GM21528 (cell line): ENCODE data around the gene HRH2.
"Not testable (repeated sequence)": the region's sequence is repeated elsewhere in the genome, so short reads cannot be mapped to it uniquely, and the experiment has no call there.

Experiments used
- ATAC-seq: cut with Tn5 transposase; IDR thresholded peaks from one replicate; pipeline ENCODE4 v1.9.1; 2021; ENCODE audit warnings: mild to moderate bottlenecking, moderate library complexity; ENCODE audit not compliant: unreplicated experiment, low FRiP score

HRH2 gene

DNA sequence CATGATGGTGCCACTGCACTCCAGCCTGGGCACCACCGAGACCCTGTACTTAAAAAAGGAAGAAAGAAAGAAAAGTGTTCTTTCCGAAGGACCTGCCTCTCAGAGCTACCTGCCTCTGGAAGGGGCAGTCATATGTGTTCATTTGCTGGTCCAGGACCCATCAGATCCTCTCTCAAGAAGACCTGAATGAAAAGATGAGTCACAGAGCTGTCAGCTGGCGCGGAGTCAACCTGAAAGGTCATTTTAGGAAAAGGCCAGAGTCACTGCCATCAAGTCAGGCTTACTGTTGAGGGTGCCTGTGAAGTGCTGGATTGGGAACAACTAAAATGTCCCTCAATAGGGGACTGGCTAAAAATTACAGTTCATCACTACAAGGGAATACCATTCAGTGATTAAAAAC is 14.9 kb upstream of the HRH2 start:
- no peak for ATAC-seq

DNA sequence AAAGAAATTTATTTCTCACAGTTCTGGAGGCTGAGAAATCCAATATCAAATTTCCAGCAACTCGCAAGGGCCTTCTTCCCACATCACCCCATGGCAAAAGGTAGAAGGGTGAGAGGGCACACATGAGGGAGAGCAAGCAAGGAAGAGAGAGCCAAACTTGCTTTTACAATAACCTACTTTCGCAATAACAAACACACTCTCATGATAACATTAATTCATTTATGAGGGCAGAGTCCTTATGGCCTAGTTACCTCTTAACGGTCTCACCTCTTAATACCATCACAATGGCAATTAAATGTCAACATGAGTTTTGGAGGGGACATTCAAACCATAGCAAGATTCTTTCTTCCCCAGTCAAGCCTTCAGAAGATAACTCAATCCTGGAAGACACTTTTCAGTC is 11.6 kb upstream of the HRH2 start:
- ATAC-seq, result no peak

DNA sequence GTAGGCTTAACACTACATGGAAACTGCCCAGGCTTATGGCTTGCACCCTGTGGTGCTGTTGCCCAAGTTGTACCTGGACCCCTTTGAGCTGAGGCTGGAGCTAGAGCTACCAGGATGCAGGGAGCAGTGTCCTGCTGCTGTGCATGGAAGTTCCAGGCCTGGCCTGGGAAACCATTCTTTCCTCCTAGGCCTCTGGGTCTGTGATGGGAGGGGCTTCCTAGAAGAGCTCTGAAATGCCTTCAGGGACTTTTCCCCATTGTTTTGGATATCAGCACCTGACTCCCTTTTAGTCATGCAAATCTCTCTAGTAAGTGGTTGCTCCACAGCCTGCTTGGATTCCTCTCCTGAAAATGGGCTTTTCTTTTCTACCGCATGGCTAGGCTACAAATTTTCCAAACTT is 7.9 kb upstream of the HRH2 start:
- ATAC-seq, result no peak

DNA sequence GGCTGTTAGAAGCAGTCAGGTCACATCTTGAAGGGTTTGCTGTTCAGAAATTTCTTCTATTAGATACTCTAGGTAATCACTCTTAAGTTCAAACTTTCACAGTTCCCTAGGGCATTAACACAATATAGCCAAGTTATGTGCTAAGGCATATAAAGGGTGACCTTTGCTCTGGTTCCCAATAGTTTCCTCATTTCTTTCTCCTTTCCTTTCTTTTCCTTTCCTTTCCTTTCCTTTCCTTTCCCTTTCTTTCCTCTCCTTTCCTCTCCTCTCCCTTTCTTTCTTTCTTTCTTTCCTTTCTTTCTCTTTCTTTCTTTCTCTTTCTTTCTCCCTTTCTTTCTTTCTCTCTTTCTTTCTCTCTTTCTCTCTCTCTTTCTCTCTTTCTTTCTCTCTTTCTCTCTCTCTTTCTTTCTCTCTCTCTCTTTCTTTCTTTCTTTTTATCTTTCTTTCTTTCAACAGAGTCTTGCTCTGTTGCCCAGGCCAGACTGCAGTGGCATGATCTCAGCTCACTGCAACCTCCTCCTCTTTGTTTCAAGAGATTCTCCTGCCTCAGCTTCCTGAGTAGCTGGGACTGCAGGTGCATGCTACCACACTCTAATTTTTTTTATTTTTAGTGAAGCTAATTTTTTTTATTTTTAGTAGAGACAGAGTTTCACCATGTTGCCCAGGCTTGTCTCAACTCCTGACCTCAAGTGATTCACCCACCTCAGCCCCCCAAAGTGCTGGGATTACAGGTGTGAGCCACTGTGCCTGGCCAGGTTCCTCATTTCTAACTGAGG is 7.3 kb upstream of the HRH2 start:
- not testable (repeated sequence) for ATAC-seq

DNA sequence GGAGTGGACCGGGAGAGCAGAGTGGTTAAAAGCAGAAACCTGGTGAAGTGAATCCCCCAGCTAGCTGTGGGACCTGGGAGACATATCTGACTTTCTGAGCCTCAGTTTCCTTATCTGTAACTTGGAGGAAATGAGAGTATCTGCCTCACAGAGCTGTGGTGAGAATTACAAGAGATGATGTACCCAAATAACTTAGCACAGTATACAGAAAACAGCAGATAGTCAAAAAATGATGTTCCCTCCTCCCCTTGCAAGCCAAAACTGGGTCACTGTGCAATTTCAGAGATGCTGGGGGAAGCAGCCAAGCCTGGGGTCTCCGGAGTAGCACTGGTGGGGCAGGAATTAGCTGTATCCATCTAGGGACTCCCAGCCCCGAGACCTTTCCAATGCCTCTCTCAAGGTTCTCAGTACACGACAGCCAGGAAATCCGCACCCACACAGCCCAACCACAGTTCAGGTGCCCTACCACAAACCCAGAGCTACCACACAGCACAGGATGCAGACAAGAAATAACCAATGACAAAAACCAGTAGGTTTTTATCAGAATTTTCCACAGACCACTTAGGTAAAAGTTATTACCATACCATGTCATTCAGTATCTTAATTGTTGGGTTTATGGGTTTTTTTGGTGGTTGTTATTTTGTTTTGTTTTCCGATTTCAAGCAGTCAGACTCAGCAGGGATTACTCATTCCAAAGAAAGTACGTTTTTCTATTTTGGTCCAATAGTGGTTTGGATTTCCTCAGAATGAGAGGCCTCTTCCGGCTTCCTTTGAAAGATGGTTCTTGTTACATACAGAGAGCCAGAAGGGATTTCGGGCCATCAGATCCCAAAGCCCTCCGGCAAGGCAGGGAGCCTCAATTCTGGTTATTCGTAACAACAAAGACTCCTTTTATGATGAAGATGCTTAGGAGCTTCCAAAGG is 4.9 kb upstream of the HRH2 start:
- no peak for ATAC-seq

DNA sequence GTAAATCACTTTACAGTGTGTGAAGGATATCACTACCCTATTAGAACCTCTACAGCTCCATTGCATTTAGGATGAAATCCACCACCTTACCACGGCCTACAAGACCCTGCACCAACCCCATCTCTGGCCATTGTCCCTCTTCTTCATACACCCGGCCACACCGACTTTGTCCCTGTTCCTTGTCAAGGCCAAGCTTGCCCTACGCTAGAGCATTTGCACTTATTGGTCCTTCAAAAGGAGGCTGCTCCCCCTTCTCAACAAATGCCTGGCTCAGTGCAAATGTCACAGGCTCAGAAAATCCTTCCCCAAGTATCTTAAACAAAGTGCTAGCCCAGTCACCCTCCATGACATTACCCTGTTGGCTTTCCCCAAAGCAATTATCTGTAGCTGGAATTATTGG is 4.1 kb upstream of the HRH2 start:
- no peak for ATAC-seq

DNA sequence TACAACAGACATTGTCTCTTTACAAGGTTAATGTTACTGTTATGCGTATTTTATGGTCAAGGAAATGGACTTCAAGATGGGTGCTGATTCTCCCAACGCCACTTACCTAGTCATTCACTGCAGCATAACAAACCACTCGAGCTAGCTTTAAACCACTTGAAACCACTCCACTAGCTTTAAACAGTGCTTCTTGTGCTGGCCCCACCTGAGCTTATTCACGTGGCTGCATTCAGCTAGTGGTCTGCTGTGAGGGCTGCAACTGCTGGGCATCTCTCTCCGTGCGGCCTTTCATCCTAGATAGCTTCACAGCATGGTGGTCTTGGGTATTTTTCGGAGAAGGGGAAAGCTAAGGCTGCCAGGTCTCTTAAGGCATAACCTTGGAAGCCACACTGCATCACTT is 3.5 kb upstream of the HRH2 start:
- no peak for ATAC-seq

DNA sequence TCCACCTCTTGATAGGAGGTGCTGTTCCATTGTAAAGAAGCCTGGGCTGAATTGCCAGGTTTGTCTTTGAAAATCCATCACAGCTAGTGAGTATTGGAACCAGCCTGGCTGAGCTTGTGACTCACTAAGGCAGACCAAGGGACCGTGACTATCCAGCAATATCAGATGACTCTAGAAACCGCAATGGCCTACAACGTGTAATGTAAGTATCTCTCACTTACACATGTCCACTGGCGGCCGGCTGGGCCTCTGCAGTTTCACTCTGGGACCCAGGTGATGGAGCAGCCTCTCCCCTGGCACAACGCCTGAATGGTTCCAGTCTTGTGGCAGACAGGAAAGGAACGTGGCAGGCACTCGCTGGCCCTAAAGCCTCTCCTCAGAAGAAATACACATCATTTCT is 3.1 kb upstream of the HRH2 start:
- no peak for ATAC-seq

DNA sequence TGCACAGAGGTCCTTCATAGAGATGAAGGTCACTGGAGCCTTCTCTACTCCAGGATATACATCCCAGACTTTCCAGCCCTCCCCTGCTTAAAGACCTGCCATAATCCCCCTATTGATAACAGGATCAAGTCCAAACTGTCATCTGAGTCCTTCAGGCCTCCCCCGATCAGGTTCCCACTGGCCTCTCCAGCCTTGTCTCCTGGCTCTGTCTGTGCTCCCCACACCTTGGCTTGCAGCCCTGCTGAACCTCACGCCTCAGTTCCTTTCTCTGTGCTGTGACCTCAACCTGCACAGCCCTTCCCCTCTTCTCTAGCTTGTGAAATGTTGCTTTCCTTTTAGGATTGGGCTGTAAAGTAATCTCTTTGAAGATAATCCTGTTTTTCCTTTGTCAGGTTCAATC is 2.5 kb upstream of the HRH2 start:
- ATAC-seq, result no peak

DNA sequence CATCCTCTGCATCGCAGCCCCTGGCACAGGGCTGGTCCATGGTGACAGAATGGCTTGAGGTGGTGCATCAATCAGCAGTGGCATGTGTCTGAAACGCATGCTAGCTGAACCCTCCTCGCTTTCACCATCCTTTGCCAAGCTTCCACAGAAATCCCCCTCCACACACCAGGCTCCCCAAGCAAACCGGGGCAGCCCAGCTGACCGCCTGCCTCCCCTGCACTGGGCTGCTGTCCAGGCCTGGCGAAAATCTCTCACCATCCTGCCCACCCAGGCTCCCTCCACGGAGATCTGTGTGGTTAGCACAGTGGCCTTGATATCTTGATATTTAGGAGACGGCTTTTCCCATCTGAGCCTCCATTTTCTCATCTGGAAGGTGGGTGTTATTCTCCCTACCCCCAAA is 905 bp upstream of the HRH2 start:
- ATAC-seq, result no peak

DNA sequence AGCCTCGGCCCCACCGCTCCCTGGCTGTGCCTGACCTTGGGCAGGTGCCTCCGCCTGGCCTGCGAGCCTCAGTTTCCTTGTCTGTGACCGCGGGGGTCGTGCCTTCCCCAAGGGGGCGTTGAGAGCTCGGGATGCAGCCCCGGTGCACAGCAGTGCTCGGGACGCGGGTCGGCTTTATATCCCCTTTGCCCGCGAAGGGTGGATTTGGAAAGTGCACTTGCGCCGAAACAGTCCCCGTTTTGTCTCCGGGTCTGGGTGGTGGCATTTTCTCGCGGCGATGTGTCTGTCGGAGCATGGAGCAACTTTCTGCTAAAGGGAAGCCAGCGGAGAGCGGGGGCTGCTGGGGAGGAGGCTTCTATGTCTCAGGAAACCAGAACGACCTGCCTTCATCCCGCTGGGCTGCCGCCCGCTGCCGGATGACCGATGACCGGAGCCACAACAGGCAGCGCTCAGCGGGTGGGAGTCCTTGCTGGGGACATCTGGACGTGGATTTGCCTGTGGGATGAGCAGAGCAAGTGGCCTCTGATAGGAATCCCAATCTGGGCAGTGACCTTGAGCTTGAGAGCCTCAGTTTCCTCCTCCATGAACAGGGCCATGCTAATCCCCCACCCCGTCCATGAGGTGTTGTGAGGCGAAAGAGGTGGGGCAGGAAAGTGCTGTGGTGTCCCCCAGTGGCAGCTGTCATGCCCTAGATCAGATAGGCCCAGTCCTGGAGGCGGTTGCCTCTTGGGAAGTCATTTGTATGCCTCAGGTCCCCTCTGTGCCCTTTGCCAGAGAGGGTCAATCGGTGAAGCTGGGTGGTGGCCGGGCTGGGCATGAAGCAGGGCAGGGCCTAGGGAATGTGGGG is 651 bp downstream of the HRH2 start:
- ATAC-seq, result no peak

DNA sequence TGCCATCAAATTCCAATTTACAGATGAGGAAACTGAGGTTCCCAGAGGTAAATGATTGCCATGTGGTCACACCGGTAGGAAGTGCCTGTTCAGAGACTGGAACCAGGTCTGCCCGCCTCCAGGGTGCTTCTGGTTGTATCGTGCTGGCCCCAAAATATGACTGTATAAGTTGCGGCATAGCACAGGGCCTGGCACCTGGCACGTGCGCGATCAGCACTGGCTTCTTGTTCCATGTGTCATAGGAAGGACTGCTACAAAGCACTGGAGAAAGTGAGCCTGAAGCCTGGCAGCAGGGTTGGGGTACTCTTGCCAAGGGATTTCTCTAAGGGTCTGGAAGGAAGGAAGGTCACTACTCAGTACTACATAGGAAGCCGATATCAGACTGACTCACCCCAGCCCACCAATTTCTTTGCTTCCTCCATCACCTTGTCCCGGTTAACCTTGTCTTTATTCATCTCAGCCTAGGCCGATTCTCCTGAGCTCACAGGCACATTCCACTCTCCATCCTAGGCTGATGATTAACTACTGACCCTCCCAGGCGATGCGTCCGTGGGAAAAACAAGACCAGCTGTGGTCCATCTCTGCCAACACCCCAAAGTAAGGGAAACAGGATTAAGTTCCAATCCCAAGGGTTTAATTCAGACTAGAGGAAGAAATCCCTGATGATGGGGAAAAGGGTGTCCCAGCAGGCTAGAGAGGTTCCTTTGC is 1.8 kb downstream of the HRH2 start:
- ATAC-seq, result no peak

DNA sequence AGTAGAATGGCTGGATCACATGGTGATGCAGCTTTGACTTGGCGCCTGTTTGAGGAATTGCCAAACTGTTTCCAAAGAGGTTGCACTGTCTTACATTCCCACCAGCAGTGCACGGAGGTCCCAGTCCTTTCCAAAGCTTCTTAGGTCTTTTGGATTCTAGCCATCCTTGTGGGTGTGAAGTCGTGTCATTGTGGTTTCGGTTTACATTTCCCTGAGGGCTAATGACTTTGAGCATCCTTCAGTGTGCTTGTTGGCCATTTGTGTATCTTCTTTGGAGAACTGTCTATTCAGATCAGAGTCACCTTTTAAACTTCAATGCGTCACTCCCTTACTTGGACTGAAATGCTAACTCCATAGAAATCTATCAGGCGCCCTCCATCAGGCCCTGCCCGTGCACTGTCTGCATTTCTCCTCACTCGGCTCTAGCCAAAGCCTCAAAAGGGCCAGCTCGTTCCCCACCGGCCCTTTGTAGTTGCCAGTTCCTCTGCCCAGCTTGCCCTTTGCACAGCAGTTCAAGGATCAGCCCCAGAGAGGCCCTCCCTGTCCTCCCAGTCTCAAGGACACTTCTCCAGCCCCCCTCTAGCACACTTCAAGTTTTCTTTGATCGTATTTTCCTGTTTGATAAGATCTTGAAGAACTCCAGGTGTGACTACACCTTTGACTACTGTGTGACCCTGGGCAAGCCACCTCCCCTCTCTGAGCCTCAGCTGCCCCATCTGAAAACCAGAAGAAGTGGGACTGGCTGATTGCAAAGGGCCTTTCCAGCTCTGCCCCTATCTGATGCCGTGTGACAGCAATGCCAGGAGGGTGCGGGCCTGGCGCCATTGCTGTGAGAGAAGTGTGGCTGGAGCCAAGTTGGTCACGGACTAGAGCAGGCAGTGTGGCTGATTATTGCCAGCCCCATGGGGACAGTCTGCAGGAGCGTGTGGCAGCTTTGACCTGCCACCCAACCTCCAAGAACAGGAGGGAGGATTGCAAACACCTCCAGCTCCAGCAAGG is 5.6 kb downstream of the HRH2 start:
- ATAC-seq, result no peak

DNA sequence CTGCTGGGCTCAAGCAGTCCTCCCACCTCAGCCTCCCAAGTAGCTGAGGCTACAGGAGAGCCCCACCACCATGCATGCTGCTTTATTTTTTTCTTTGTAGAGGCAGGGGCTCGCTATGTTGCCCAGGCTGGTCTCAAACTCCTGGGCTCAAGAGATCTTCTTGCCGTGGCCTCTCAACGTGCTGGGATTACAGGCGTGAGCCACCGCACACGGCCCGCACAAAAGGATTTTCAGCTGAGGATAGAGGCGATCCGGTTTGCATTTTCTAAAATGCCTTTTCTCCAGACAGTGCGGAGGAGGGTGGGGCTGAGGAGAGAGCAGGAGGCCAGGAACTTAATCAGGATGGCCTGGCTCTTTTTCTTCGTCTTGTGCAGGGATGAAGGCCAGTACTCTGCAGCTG is 6.9 kb downstream of the HRH2 start:
- no peak for ATAC-seq

DNA sequence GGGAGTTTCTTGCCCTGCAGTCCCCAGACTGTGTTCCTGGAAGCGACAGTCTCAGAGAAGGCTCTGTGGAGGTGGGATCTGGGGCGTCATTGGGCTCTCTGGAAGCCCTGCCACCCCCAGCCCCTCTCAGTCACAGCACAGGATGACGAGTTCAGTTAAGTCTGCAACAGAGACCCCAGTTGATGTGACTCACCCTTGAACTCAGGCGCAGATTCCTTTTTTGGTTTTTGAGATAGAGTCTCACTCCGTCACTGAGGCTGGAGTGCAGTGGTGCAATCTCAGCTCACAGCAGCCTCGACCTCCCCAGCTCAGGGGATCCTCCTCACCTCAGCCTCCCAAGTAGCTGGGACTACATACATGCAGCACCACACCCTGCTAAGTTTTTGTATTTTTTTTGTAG is 8.3 kb downstream of the HRH2 start:
- ATAC-seq, result no peak

DNA sequence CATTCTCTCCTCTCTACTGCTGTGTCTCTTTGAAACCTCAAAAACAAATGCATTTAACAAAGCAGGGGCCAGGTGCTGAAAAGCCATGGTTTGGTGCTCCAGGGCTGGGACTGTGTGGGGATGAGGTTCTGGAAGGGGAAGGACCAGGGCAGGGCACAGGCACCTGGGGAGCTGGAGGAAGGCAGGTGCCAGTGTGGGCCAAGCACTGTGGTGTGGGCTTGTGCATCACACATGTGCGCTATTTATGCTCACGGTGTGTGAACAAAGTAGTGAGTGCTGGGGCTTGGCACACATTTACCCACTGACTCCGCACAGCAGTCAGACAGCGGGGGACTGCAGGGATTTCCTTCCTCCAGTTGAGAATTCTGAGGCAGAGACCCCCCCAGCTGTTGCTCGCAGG is 10.1 kb downstream of the HRH2 start:
- no peak for ATAC-seq

DNA sequence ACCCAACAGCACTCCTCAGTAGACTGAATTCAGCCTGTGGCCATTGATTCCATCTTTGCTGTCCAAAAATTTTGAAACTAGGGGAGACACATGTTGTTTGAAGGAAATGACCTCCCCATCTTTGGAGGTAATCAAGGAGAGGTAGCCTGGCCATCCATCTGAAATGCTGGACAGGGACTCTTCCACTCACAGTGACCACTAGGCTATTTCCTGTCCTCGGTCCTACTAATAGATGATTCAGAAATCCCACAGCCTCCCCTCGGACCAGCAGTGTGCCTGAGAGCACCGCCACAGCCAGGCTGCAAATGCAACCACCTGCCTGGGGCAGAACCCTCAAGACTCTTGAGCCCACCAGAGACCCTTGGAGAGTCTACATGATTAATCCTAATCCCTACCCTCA is 12.5 kb downstream of the HRH2 start:
- no peak for ATAC-seq

DNA sequence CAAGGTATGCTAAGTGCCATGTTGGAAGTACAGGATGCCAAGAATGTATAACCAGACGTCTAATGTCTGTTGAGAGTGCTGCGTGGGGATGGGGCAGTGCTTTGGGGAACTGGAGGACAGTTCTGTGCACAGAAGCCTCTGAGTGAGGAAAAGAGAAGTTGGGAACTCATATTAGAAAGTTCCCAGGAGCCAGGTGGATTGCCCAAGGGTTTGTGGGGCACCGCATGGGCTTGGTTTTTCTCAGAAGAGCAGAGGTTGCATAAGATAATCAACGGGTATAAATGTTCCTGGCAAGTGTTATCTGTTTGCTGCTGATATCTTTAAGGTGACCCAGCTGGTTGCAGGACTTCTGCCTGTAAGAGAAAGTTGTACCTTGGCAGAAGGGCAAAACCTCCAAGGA is 13.1 kb downstream of the HRH2 start:
- no peak for ATAC-seq

DNA sequence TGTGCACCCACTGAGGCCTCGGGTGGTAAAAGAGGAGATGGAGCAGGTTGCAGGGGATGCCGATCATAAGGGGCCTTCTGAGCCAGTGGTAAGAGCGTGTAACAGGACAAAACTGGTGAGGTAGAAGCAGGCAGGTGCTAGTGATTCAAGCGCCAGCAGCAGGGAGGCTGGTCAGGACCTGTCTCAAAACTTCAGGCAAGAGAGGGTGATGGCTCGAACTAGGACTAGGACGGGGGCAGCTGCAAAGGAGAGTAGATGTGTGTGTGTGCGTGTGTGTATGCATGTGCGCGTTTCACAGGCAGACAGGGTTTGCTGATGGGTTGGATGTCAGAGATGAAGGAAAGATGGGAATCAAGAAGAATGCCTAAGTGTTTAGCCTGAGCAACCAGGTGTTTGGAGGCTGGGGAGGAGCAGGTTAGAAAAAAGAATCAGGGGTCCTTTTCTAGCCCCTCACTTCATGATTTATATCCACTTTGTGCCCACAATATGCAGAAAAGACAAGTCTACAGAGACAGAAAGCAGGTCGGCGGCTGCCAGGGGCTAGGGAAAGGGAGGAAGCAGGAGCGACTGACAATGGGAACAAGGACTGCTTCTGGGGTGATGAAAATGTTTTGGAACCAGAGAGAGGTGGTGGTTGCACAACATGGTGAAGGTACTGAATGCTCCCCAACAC is 15.2 kb downstream of the HRH2 start:
- ATAC-seq, result no peak
